Suprapubic skin (tissue), 4 donors: ENCODE results near the gene MYOM3.

ENCODE experiments used
- POLR2A ChIP-seq, 2 donors: fragments of 450-650 bp; IDR thresholded peaks; one replicate each; pipeline ENCODE4 v1.6.1; 2017; ENCODE audit warnings: antibody characterized with exemption in 2 of 2, mild to moderate bottlenecking in 2 of 2, moderate library complexity in 2 of 2
- POLR2AphosphoS5 ChIP-seq, 3 donors: sonication (generic); formaldehyde crosslinking; IDR thresholded peaks; one replicate each; pipeline ENCODE4 v1.6.1; 2017; ENCODE audit warnings: antibody characterized with exemption in 3 of 3
- TF ChIP-seq, protein P1 (sequence below), 2 donors: fragments of 200-600 bp in 1 of 2; fragments of 450-650 bp in 1 of 2; sonication (generic) in 1 of 2; IDR thresholded peaks; one replicate each; pipeline ENCODE4 v1.5.1; 2016 to 2019; ENCODE audit warnings: antibody characterized with exemption in 2 of 2, mild to moderate bottlenecking in 1 of 2, moderate library complexity in 1 of 2

DNA sequence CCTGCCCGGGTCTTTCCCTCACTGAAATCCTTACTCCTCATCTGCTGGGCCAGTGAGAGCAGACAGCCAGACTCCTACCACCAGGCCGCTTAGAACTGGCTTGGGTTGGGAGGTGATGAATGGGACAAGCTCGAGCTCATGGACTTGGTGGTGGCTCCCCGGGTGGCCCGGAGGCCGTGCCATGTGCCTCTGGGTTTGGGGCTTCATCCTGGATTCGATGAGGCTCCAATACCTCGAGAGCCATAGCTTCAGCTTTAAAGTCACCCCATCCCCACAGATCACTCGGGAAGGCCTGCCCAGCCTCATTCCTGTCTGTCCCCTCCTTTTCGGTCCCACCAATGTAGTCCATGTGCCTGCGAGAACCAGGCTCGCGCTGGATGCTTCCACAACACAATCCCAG is 51.5 kb downstream of the MYOM3 start:
- TF ChIP-seq POLR2A (IDR thresholded peaks at IDR 0.05) (no peak), POLR2AphosphoS5 (IDR thresholded peaks at IDR 0.05) (no peak)
- TF ChIP-seq, protein P1, sequence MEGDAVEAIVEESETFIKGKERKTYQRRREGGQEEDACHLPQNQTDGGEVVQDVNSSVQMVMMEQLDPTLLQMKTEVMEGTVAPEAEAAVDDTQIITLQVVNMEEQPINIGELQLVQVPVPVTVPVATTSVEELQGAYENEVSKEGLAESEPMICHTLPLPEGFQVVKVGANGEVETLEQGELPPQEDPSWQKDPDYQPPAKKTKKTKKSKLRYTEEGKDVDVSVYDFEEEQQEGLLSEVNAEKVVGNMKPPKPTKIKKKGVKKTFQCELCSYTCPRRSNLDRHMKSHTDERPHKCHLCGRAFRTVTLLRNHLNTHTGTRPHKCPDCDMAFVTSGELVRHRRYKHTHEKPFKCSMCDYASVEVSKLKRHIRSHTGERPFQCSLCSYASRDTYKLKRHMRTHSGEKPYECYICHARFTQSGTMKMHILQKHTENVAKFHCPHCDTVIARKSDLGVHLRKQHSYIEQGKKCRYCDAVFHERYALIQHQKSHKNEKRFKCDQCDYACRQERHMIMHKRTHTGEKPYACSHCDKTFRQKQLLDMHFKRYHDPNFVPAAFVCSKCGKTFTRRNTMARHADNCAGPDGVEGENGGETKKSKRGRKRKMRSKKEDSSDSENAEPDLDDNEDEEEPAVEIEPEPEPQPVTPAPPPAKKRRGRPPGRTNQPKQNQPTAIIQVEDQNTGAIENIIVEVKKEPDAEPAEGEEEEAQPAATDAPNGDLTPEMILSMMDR (IDR thresholded peaks at IDR 0.05): no peak
